HEK293T (cell line): ENCODE data around the gene SELENOO.

Experiments used
- CTBP1 ChIP-seq: fragments of 450-650 bp; IDR thresholded peaks from 2 replicates; pipeline ENCODE4 v1.6.1; 2016; ENCODE audit warnings: borderline replicate concordance
- LEF1 ChIP-seq: fragments of 450-650 bp; IDR thresholded peaks from 2 replicates; pipeline ENCODE4 v1.6.1; 2017; ENCODE audit warnings: mild to moderate bottlenecking, borderline replicate concordance
- SP1 ChIP-seq: fragments of 450-650 bp; IDR thresholded peaks from 2 replicates; pipeline ENCODE4 v1.6.1; 2017
- SUZ12 ChIP-seq: fragments of 450-650 bp; IDR thresholded peaks from 2 replicates; pipeline ENCODE4 v1.6.1; 2016; ENCODE audit warnings: mild to moderate bottlenecking

DNA sequence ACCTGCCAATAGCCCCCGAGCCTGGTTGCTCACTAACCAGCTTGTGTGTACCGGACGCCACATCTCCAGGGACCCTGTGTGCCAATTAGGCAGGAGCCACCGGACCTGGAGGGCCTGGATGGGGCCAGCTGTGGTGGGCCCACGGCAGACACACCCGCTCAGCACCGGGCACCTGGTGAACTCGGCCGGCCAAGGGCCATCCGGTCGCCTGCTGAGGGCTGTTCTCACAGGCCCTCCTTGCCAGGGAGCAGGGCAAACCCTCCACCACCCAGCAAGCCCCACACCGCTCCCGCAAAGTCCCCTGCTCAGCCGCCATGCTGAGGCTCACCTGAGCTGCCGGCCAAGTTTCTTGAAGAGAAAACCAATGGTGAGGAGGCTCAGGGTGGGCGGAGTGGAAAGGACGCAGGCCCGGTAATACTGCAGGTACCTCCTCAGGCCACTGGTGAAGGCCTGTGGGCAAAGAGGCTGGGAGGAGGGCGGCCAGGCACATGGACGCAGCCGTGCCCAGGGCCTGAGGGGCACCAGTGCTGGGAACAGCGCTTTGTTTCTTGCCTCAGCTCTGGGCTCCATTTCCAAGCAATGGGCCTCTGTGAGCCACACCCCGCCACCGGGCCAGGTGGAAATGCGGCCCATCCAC is 26.9 kb downstream of the SELENOO start:
- TF ChIP-seq LEF1 (no peak), SP1 (no peak), CTBP1 (no peak), SUZ12 (no peak)
